ENCODE results near the gene NXPH2.

Gene NXPH2

GRCh38 chr2:138726681-138727080, 53.5 kb downstream of the NXPH2 start:
- peaks cover 4% of the 10 kb centered on the region for H3K9me3 Mint-ChIP-seq
- ATAC-seq (no peak), DNase-seq (ENCODE audit: low spot score in 2 of 2) (no peak)
- no peak overlapping the region for H3K27ac Mint-ChIP-seq
- H3K4me1 Mint-ChIP-seq: no peaks in the 10 kb centered on the region
- H3K36me3 Mint-ChIP-seq: no peaks in the 10 kb centered on the region
- H3K4me3 Mint-ChIP-seq: no peak overlapping the region

- Mint-ChIP-seq H3K4me1 (no peaks in the 10 kb centered on the region), H3K9me3 (no peaks in the 10 kb centered on the region), H3K36me3 (no peaks in the 10 kb centered on the region), H3K27ac (no peak overlapping the region), H3K4me3 (no peak overlapping the region)
- ATAC-seq (no peak), DNase-seq (ENCODE audit: low spot score in 2 of 2) (no peak)
Observed at GRCh38 chr2:138724729-138725459, 55.3 kb downstream of the NXPH2 start.

GRCh38 chr2:138724327-138724726, 55.9 kb downstream of the NXPH2 start:
- no peak for ATAC-seq
- no peak overlapping the region for H3K27ac Mint-ChIP-seq
- no peaks in the 10 kb centered on the region for H3K9me3 Mint-ChIP-seq
- H3K4me3 Mint-ChIP-seq: no peak overlapping the region
- H3K4me1 Mint-ChIP-seq: no peaks in the 10 kb centered on the region
- H3K36me3 Mint-ChIP-seq: no peaks in the 10 kb centered on the region
- no peak for DNase-seq (ENCODE audit: low spot score in 2 of 2)

GRCh38 chr2:138723196-138723987, 56.8 kb downstream of the NXPH2 start:
- ATAC-seq: no peak

GRCh38 chr2:138722316-138722715, 57.9 kb downstream of the NXPH2 start:
- DNase-seq (ENCODE audit: low spot score in 2 of 2) (no peak), ATAC-seq (peak; percentile 28)
- Mint-ChIP-seq H3K9me3 (no peaks in the 10 kb centered on the region), H3K27ac (no peak overlapping the region), H3K36me3 (no peaks in the 10 kb centered on the region), H3K4me3 (no peak overlapping the region), H3K4me1 (no peaks in the 10 kb centered on the region)

More at GRCh38 chr2:138723196-138723987, 56.8 kb downstream of the NXPH2 start:
- no peak overlapping the region for H3K27ac Mint-ChIP-seq
- no peaks in the 10 kb centered on the region for H3K9me3 Mint-ChIP-seq
- H3K4me1 Mint-ChIP-seq: no peaks in the 10 kb centered on the region
- H3K4me3 Mint-ChIP-seq: no peak overlapping the region
- no peak for DNase-seq (ENCODE audit: low spot score in 2 of 2)
- no peaks in the 10 kb centered on the region for H3K36me3 Mint-ChIP-seq

- no peak overlapping the region for H3K27ac Mint-ChIP-seq
- no peaks in the 10 kb centered on the region for H3K36me3 Mint-ChIP-seq
- H3K4me3 Mint-ChIP-seq: no peak overlapping the region
- no peak for ATAC-seq
- no peaks in the 10 kb centered on the region for H3K9me3 Mint-ChIP-seq
- no peaks in the 10 kb centered on the region for H3K4me1 Mint-ChIP-seq
- no peak for DNase-seq (ENCODE audit: low spot score in 2 of 2)
Observed at GRCh38 chr2:138720035-138720838, 60.0 kb downstream of the NXPH2 start.

- Mint-ChIP-seq H3K36me3 (no peaks in the 10 kb centered on the region), H3K4me3 (no peak overlapping the region), H3K9me3 (no peaks in the 10 kb centered on the region), H3K27ac (no peak overlapping the region), H3K4me1 (no peaks in the 10 kb centered on the region)
- DNase-seq (ENCODE audit: low spot score in 2 of 2): no peak
- ATAC-seq: no peak
Observed at GRCh38 chr2:138718405-138718804, 61.8 kb downstream of the NXPH2 start.

- ATAC-seq: no peak
- Mint-ChIP-seq H3K27ac (no peak overlapping the region), H3K36me3 (no peaks in the 10 kb centered on the region), H3K4me1 (no peaks in the 10 kb centered on the region), H3K9me3 (no peaks in the 10 kb centered on the region), H3K4me3 (no peak overlapping the region)
- DNase-seq (ENCODE audit: low spot score in 2 of 2): no peak
Observed at GRCh38 chr2:138716183-138716582, 64.0 kb downstream of the NXPH2 start.

- DNase-seq (ENCODE audit: low spot score in 2 of 2) (no peak), ATAC-seq (no peak)
- Mint-ChIP-seq H3K27ac (no peak overlapping the region), H3K4me3 (no peak overlapping the region), H3K9me3 (no peaks in the 10 kb centered on the region), H3K4me1 (no peaks in the 10 kb centered on the region), H3K36me3 (no peaks in the 10 kb centered on the region)
Observed at GRCh38 chr2:138713504-138713903, 66.7 kb downstream of the NXPH2 start.

- no peaks in the 10 kb centered on the region for H3K36me3 Mint-ChIP-seq
- no peaks in the 10 kb centered on the region for H3K4me1 Mint-ChIP-seq
- ATAC-seq: no peak
- H3K27ac Mint-ChIP-seq: no peak overlapping the region
- no peaks in the 10 kb centered on the region for H3K9me3 Mint-ChIP-seq
- no peak for DNase-seq (ENCODE audit: low spot score in 2 of 2)
- no peak overlapping the region for H3K4me3 Mint-ChIP-seq
Observed at GRCh38 chr2:138713069-138713496, 67.1 kb downstream of the NXPH2 start.

GRCh38 chr2:138712212-138712979, 67.8 kb downstream of the NXPH2 start:
- Mint-ChIP-seq H3K27ac (no peak overlapping the region), H3K36me3 (no peaks in the 10 kb centered on the region), H3K9me3 (no peaks in the 10 kb centered on the region), H3K4me1 (no peaks in the 10 kb centered on the region), H3K4me3 (no peak overlapping the region)
- peak; percentile 42 for ATAC-seq
- no peak for DNase-seq (ENCODE audit: low spot score in 2 of 2)

GRCh38 chr2:138711812-138712211, 68.4 kb downstream of the NXPH2 start:
- H3K27ac Mint-ChIP-seq: no peak overlapping the region
- H3K36me3 Mint-ChIP-seq: no peaks in the 10 kb centered on the region
- DNase-seq (ENCODE audit: low spot score in 2 of 2): no peak

GRCh38 chr2:138708682-138709241, 71.4 kb downstream of the NXPH2 start:
- Mint-ChIP-seq H3K36me3 (no peaks in the 10 kb centered on the region), H3K4me1 (no peaks in the 10 kb centered on the region), H3K27ac (no peak overlapping the region), H3K4me3 (no peak overlapping the region), H3K9me3 (no peaks in the 10 kb centered on the region)
- ATAC-seq: no peak
- no peak for DNase-seq (ENCODE audit: low spot score in 2 of 2)

More at GRCh38 chr2:138711812-138712211, 68.4 kb downstream of the NXPH2 start:
- Mint-ChIP-seq H3K4me3 (no peak overlapping the region), H3K9me3 (no peaks in the 10 kb centered on the region), H3K4me1 (no peaks in the 10 kb centered on the region)
- ATAC-seq: no peak

- Mint-ChIP-seq H3K4me1 (no peaks in the 10 kb centered on the region), H3K4me3 (no peak overlapping the region), H3K27ac (no peak overlapping the region), H3K36me3 (no peaks in the 10 kb centered on the region), H3K9me3 (no peaks in the 10 kb centered on the region)
- ATAC-seq: no peak
- DNase-seq (ENCODE audit: low spot score in 2 of 2): no peak
Observed at GRCh38 chr2:138707392-138708074, 72.7 kb downstream of the NXPH2 start.
